Measurements from ENCODE around the gene ADCY9. TPM values are rescaled to one million over a fixed set of nuclear protein-coding genes. Genes with fewer than 3 reads are reported as not detected.
"Not testable (repeated sequence)": the region's sequence is repeated elsewhere in the genome, so short reads cannot be mapped to it uniquely, and the experiment has no call there.

ADCY9 gene
- total and polyA plus RNA-seq, 7 donors, result 1.8 to 28.0 (median 12.5) TPM

DNA sequence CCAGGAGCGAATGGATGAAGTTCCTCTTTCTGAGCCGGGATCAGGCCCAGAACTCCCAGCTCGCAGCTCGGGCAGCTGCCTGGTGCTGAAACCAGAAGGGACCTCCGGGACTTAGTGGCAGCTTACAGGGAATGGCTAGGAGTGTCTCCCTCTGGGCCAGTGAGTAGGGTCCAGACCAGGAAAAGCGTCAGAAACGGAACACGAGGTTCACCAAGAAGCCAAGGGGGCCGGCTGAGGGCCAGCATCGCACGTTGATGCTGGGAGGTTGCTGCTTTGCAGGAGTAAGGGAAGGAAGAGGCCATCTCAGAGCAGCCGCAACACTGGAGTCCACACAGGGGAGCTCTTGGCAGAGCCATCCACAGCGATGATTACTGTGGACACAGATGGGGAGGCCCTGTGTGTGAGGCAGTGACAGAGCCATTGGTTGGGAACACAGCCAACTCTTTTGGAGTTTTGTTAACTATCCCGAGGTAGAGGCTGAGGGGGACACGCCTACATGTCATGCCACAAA lies 161.8 kb downstream of the ADCY9 start:
- Histone ChIP-seq H3K4me3 (no peak overlapping the region), H3K4me1 (peaks cover 0 to 21% (median 14%) of the 10 kb centered on the region in 4 donors), H3K27ac (no peak overlapping the region), H3K27me3 (no peaks in the 10 kb centered on the region), H3K36me3 (no peaks in the 10 kb centered on the region), H3K9me3 (no peaks in the 10 kb centered on the region)
- intact Hi-C loops (cut with DNase I), result no loop called here
- DNase-seq, result peak; percentile 59
- 49 to 71% methylated on average over 15 of the region's 15 CpGs for WGBS, 2 donors
- no peak for TF ChIP-seq CTCF (IDR thresholded peaks at IDR 0.05)
- TF ChIP-seq POLR2AphosphoS5 (IDR thresholded peaks at IDR 0.05), result no peak
- TF ChIP-seq EP300 (IDR thresholded peaks at IDR 0.05), result no peak
- TF ChIP-seq POLR2A (IDR thresholded peaks at IDR 0.05), result no peak

- DNase-seq, result peak; percentile 57
- no peak for TF ChIP-seq CTCF (IDR thresholded peaks at IDR 0.05)
- TF ChIP-seq POLR2A (IDR thresholded peaks at IDR 0.05), result no peak
- no peak for TF ChIP-seq EP300 (IDR thresholded peaks at IDR 0.05)
- TF ChIP-seq POLR2AphosphoS5 (IDR thresholded peaks at IDR 0.05), result no peak
- intact Hi-C loops (cut with DNase I), result no loop called here
- H3K27me3 ChIP-seq, result no peaks in the 10 kb centered on the region
- H3K9me3 ChIP-seq, result no peaks in the 10 kb centered on the region
- H3K36me3 ChIP-seq, result no peaks in the 10 kb centered on the region
- no peak overlapping the region for H3K4me3 ChIP-seq
- H3K27ac ChIP-seq, result no peak overlapping the region
- 90 to 94% methylated on average over 24 of the region's 24 CpGs for WGBS, 2 donors
- H3K4me1 ChIP-seq, result peaks cover 0 to 27% (median 20%) of the 10 kb centered on the region in 4 donors
Observed at GRCh38 chr16:3953728-3954410, 162.4 kb downstream of the ADCY9 start.

GRCh38 chr16:3952737-3953131 lies 163.5 kb downstream of the ADCY9 start:
- no peak for TF ChIP-seq POLR2AphosphoS5 (IDR thresholded peaks at IDR 0.05)
- Histone ChIP-seq H3K36me3 (no peaks in the 10 kb centered on the region), H3K4me1 (peaks cover 0 to 31% (median 24%) of the 10 kb centered on the region in 4 donors), H3K9me3 (no peaks in the 10 kb centered on the region), H3K27me3 (no peaks in the 10 kb centered on the region), H3K27ac (peak overlapping the region; percentile 12 to 85 (median 76)), H3K4me3 (no peak overlapping the region)
- intact Hi-C loops (cut with DNase I), result no loop called here
- whole genome bisulfite sequencing, 2 donors, result 31 to 42% methylated on average over 9 of the region's 9 CpGs
- peak; percentile 90 for DNase-seq

DNA sequence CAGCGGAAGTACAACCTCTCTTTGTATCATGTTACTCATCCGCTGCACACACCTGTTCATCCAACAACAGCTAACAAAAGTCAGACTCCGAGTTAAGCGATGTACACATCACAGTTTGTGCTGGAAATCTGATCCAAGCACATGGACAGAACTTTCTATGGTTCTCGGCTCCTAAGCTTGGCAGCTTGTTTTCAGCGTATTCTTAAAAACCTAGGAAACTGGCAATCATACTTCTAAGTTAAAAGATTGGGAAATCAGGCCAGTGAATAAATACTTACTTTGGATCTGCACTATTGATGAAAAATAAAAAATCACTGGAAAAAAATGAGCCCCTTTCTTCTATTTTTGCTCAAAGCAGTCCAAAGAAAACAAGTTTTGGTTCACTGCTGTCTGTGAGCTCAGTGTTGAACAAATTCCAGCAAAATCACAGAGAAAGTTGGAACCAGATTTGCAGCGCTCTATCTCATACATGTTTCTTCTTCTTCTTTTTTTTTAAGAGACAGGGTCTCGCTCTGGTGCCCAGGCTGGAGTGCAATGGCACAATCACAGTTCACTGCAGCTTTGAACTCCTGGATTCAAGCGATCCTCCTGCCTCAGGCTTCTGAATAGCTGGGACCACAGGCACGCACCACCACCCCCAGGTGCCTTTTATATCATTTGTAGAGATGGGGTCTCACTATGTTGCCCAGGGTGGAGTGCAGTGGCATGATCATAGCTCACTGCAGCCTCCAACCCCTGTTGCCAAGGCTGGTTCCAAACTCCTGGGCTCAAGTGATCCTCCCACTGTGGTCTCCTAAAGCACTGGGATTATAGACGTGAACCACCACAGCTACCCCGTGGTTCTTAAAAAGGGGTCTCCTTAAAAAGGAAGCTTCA lies 164.1 kb downstream of the ADCY9 start:
- no peaks in the 10 kb centered on the region for H3K27me3 ChIP-seq
- intact Hi-C loops (cut with DNase I), result no loop called here
- DNase-seq, result no peak
- H3K27ac ChIP-seq, result peak overlapping the region; percentile 70 to 85 (median 76)
- H3K4me3 ChIP-seq, result no peak overlapping the region
- no peaks in the 10 kb centered on the region for H3K36me3 ChIP-seq
- 78 to 80% methylated on average over 12 of the region's 12 CpGs for WGBS, 2 donors
- H3K9me3 ChIP-seq, result no peaks in the 10 kb centered on the region
- TF ChIP-seq EP300 (IDR thresholded peaks at IDR 0.05) (no peak), POLR2AphosphoS5 (IDR thresholded peaks at IDR 0.05) (no peak), CTCF (IDR thresholded peaks at IDR 0.05) (no peak), POLR2A (IDR thresholded peaks at IDR 0.05) (no peak)
- peaks cover 0 to 31% (median 24%) of the 10 kb centered on the region in 4 donors for H3K4me1 ChIP-seq

GRCh38 chr16:3951380-3951779 lies 164.9 kb downstream of the ADCY9 start:
- H3K9me3 ChIP-seq; H3K27me3 ChIP-seq; H3K36me3 ChIP-seq; H3K4me3 ChIP-seq; DNase-seq; intact Hi-C loops (cut with DNase I): not testable (repeated sequence)
- peak overlapping the region; percentile 70 to 85 (median 76) for H3K27ac ChIP-seq
- H3K4me1 ChIP-seq, result peaks cover 0 to 36% (median 28%) of the 10 kb centered on the region in 4 donors
- WGBS, 2 donors, result 67 to 77% methylated on average over 5 of the region's 5 CpGs
